ENCODE results near the gene LY6G6F. TPM values are rescaled to one million over a fixed set of nuclear protein-coding genes. Genes with fewer than 3 reads are reported as not detected.

LY6G6F gene
- total and polyA plus RNA-seq, 2 of the 13 experiments (the other 11 are each of a cell fraction or from before 2014, with no cell fraction given) = not detected

GRCh38 chr6:31660381-31661261 is 46.0 kb upstream of the LY6G6F start, which contains the start of gene C6orf47 (continued):
- TF ChIP-seq SNAPC4 (CRISPR knock-in tag; IDR thresholded peaks at IDR 0.05) = no peak; the same call in 1 of the 2 replicates
- TF ChIP-seq KIAA2018 (CRISPR knock-in tag; IDR thresholded peaks at IDR 0.05; ENCODE audit: borderline replicate concordance) = peak; percentile 53; the same call in 1 of the 2 replicates
- TF ChIP-seq ZNF275 (CRISPR knock-in tag; IDR thresholded peaks at IDR 0.05; ENCODE audit: borderline replicate concordance) = 0 out of 2 replicates have a peak, but pooled peaks have one; percentile 63
- TF ChIP-seq FLYWCH1 (CRISPR knock-in tag; IDR thresholded peaks at IDR 0.05) = peak; percentile 86
- no peak for TF ChIP-seq THYN1 (CRISPR knock-in tag; IDR thresholded peaks at IDR 0.05; ENCODE audit: borderline replicate concordance, low read depth)
- TF ChIP-seq NCOA5 (CRISPR knock-in tag; IDR thresholded peaks at IDR 0.05) = peak; percentile 77; the same call in 1 of the 2 replicates
- peak; percentile 82 for TF ChIP-seq ELF1 (CRISPR knock-in tag; IDR thresholded peaks at IDR 0.05)
- TF ChIP-seq RARA (CRISPR knock-in tag; IDR thresholded peaks at IDR 0.05) = peak; percentile 32
- no peak for TF ChIP-seq DPF2 (CRISPR knock-in tag; IDR thresholded peaks at IDR 0.05; ENCODE audit: borderline replicate concordance, low read depth)
- no peak for TF ChIP-seq SUZ12 (IDR thresholded peaks at IDR 0.05; ENCODE audit: low read depth, low read length)
- peak; percentile 60; the same call in 1 of the 2 replicates for TF ChIP-seq SNAPC2 (CRISPR knock-in tag; IDR thresholded peaks at IDR 0.05)
